Hepatocyte (in vitro differentiated cells): ENCODE results near the gene GRHL1. TPM values are rescaled to one million over a fixed set of nuclear protein-coding genes. Genes with fewer than 3 reads are reported as not detected.

Source experiments
- DNase-seq: peaks from one replicate; pipeline ENCODE4 v3.0.0-alpha.2; 2016; ENCODE audit warnings: low spot score
- H2AFZ ChIP-seq: fragments of 200-600 bp; sonication (generic); 2 replicates; pipeline ENCODE4 v1.6.0; 2016; ENCODE audit warnings: antibody characterized with exemption, mild to moderate bottlenecking
- H3K27ac ChIP-seq: fragments of 200-600 bp; sonication (generic); 2 replicates; pipeline ENCODE4 v1.5.1; 2016; ENCODE audit warnings: mild to moderate bottlenecking
- H3K27me3 ChIP-seq: fragments of 200-600 bp; sonication (generic); 2 replicates; pipeline ENCODE4 v1.6.1; 2016
- H3K36me3 ChIP-seq: fragments of 200-600 bp; sonication (generic); replicated peaks from 2 replicates; pipeline ENCODE4 v1.5.1; 2016; ENCODE audit warnings: low read depth; ENCODE audit not compliant: insufficient read depth
- H3K4me1 ChIP-seq: fragments of 200-600 bp; sonication (generic); 2 replicates; pipeline ENCODE4 v1.5.1; 2016; ENCODE audit warnings: mild to moderate bottlenecking, moderate library complexity; ENCODE audit not compliant: insufficient read depth
- H3K4me2 ChIP-seq: fragments of 200-600 bp; sonication (generic); 2 replicates; pipeline ENCODE4 v1.6.0; 2016
- H3K4me3 ChIP-seq: fragments of 200-600 bp; sonication (generic); 2 replicates; pipeline ENCODE4 v1.5.1; 2016; ENCODE audit warnings: mild to moderate bottlenecking
- H3K79me2 ChIP-seq: fragments of 200-600 bp; sonication (generic); 2 replicates; pipeline ENCODE4 v1.6.0; 2017; ENCODE audit warnings: mild to moderate bottlenecking
- H3K9me2 ChIP-seq: fragments of 200-600 bp; sonication (generic); replicated peaks from 2 replicates; pipeline ENCODE4 v1.6.0; 2017; ENCODE audit warnings: mild to moderate bottlenecking; ENCODE audit not compliant: insufficient read depth
- H3K9me3 ChIP-seq: fragments of 200-600 bp; sonication (generic); 2 replicates; pipeline ENCODE4 v1.5.1; 2016; ENCODE audit warnings: low read depth, mild to moderate bottlenecking
- H4K20me1 ChIP-seq: fragments of 200-600 bp; sonication (generic); 2 replicates; pipeline ENCODE4 v1.6.0; 2016; ENCODE audit warnings: mild to moderate bottlenecking; ENCODE audit not compliant: insufficient read depth, poor library complexity, severe bottlenecking
- EZH2 ChIP-seq: fragments of 200-600 bp; sonication (generic); IDR thresholded peaks from 2 replicates; pipeline ENCODE4 v1.6.1; 2016; ENCODE audit warnings: antibody characterized with exemption, mild to moderate bottlenecking, borderline replicate concordance
- EZH2phosphoT487 ChIP-seq: fragments of 200-600 bp; sonication (generic); IDR thresholded peaks from one replicate; pipeline ENCODE4 v1.6.1; 2018; ENCODE audit warnings: antibody characterized with exemption, mild to moderate bottlenecking, low read depth, moderate library complexity; ENCODE audit not compliant: unreplicated experiment, severe bottlenecking
- WGBS: methylation state at CpG from one replicate; pipeline ENCODE4 v1.1.6; 2016; ENCODE audit warnings: low lambda C conversion rate; ENCODE audit errors: missing lambda C conversion rate; 5-methylcytosine and 5-hydroxymethylcytosine counted together
- polyA plus RNA-seq: library from polyadenylated mRNA; unstranded; fragments of >200 nt; fragmentation: Nextera tagmentation; extraction: Ambion mirVana; gene quantifications from 2 replicates; pipeline ENCODE4 v1.2.1, GENCODE V29; 2016
- total RNA-seq: library from RNA; depleted of rRNA; stranded (reverse); fragments of >200 nt; gene quantifications from 2 replicates; pipeline ENCODE4 v1.2.3, GENCODE V29; 2014
- TF ChIP-seq, protein P1 (sequence below): fragments of 200-600 bp; sonication (generic); IDR thresholded peaks from 2 replicates; pipeline ENCODE4 v1.5.1; 2016; ENCODE audit warnings: antibody characterized with exemption, mild to moderate bottlenecking; ENCODE audit not compliant: poor library complexity

GRHL1 gene
- total and polyA plus RNA-seq, 2 experiments from 2014 or later, result 4.0 to 10.9 TPM

DNA sequence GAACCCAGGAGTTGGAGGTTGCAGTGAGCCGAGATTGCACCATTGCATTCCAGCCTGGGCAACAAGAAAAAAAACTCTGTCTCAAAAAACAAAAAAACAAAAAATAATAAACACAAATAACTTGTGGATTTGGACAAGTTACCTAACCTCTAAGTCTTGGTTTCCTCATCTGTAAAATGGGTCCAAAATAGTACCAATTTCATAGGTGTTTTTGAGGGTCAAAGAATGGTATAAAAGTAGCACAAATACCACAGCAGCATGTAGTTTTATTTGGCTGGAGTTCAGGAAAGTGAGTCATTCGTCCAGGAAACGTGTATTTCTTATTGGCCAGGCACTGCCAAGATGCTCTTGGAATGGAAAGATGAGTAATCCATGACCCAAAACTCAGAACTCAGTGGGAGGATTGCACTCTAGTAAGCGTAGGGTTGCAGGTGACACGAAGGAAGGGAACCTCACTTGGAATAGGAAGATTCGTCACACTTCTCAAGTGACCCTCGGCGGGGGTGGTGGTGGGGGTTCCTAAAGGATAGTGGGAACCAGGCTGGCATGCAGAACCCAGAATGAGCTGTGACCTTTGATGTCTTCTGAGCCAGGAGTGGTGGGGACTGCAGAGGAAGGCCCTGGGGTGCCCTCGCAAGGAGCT is 24.4 kb downstream of the GRHL1 start:
- Histone ChIP-seq H4K20me1 (no peaks in the 10 kb centered on the region), H3K4me1 (peaks cover 10% of the 10 kb centered on the region), H3K9me3 (no peaks in the 10 kb centered on the region), H3K27me3 (no peaks in the 10 kb centered on the region), H2AFZ (no peak overlapping the region), H3K9me2 (no peaks in the 10 kb centered on the region), H3K36me3 (no peaks in the 10 kb centered on the region), H3K27ac (no peak overlapping the region), H3K4me2 (peak overlapping the region; percentile 14), H3K79me2 (no peaks in the 10 kb centered on the region), H3K4me3 (no peak overlapping the region)
- peak; percentile 40 for DNase-seq
- TF ChIP-seq EZH2 (no peak), EZH2phosphoT487 (no peak)
- TF ChIP-seq, protein P1, sequence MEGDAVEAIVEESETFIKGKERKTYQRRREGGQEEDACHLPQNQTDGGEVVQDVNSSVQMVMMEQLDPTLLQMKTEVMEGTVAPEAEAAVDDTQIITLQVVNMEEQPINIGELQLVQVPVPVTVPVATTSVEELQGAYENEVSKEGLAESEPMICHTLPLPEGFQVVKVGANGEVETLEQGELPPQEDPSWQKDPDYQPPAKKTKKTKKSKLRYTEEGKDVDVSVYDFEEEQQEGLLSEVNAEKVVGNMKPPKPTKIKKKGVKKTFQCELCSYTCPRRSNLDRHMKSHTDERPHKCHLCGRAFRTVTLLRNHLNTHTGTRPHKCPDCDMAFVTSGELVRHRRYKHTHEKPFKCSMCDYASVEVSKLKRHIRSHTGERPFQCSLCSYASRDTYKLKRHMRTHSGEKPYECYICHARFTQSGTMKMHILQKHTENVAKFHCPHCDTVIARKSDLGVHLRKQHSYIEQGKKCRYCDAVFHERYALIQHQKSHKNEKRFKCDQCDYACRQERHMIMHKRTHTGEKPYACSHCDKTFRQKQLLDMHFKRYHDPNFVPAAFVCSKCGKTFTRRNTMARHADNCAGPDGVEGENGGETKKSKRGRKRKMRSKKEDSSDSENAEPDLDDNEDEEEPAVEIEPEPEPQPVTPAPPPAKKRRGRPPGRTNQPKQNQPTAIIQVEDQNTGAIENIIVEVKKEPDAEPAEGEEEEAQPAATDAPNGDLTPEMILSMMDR, result no peak
- WGBS, result 85% methylated on average over 9 of the region's 9 CpGs

DNA sequence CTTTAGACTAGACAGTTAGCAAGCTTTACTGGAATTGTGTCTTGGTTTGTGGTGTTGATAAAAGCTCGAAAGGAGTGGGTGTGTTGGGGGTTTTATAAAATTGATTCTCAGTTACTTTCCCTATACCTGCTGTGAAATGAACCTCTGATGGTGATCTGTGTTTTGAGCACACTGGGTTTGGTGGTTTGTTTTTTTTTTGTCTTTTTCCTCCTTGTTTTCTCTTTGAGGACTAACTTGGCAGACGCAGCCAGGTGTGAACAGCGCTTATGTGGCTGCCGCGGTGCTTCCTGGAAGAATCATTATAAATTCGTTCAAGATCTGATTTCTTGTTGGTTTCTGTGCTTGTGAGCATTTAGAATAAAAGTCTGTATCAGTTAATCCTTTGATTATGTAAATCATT is 28.5 kb downstream of the GRHL1 start:
- Histone ChIP-seq H3K36me3 (no peaks in the 10 kb centered on the region), H3K9me2 (no peaks in the 10 kb centered on the region), H3K4me2 (no peak overlapping the region), H3K4me3 (no peak overlapping the region), H4K20me1 (no peaks in the 10 kb centered on the region), H3K27ac (no peak overlapping the region), H2AFZ (no peak overlapping the region), H3K4me1 (no peaks in the 10 kb centered on the region), H3K79me2 (no peaks in the 10 kb centered on the region), H3K27me3 (no peaks in the 10 kb centered on the region), H3K9me3 (no peaks in the 10 kb centered on the region)
- no peak for DNase-seq
- WGBS, result 87% methylated on average over 6 of the region's 6 CpGs
- TF ChIP-seq EZH2 (no peak), EZH2phosphoT487 (no peak)
- TF ChIP-seq, protein P1, result no peak

- 65% methylated on average over 2 of the region's 2 CpGs for WGBS
- H3K9me2 ChIP-seq, result no peaks in the 10 kb centered on the region
- no peak for DNase-seq
- H3K4me3 ChIP-seq, result no peak overlapping the region
- H3K79me2 ChIP-seq, result no peaks in the 10 kb centered on the region
- no peaks in the 10 kb centered on the region for H4K20me1 ChIP-seq
- TF ChIP-seq, protein P1, result no peak
- no peak for TF ChIP-seq EZH2phosphoT487
- no peak for TF ChIP-seq EZH2
- H2AFZ ChIP-seq, result no peak overlapping the region
- no peaks in the 10 kb centered on the region for H3K4me1 ChIP-seq
- H3K4me2 ChIP-seq, result no peak overlapping the region
- no peaks in the 10 kb centered on the region for H3K36me3 ChIP-seq
- H3K9me3 ChIP-seq, result no peaks in the 10 kb centered on the region
- H3K27me3 ChIP-seq, result no peaks in the 10 kb centered on the region
- H3K27ac ChIP-seq, result no peak overlapping the region
Measured at GRCh38 chr2:9980520-9980919, 29.0 kb downstream of the GRHL1 start.

GRCh38 chr2:9981655-9982054 is 30.2 kb downstream of the GRHL1 start:
- 86% methylated on average over 3 of the region's 3 CpGs for WGBS
- H3K4me1 ChIP-seq, result no peaks in the 10 kb centered on the region
- no peaks in the 10 kb centered on the region for H3K36me3 ChIP-seq
- H4K20me1 ChIP-seq, result no peaks in the 10 kb centered on the region
- H3K79me2 ChIP-seq, result no peaks in the 10 kb centered on the region
- no peaks in the 10 kb centered on the region for H3K27me3 ChIP-seq
- H2AFZ ChIP-seq, result no peak overlapping the region
- H3K27ac ChIP-seq, result no peak overlapping the region
- no peak overlapping the region for H3K4me3 ChIP-seq
- no peak overlapping the region for H3K4me2 ChIP-seq
- TF ChIP-seq EZH2phosphoT487, result no peak
- TF ChIP-seq EZH2, result no peak
- TF ChIP-seq, protein P1, result no peak
- no peaks in the 10 kb centered on the region for H3K9me3 ChIP-seq
- no peak for DNase-seq
- no peaks in the 10 kb centered on the region for H3K9me2 ChIP-seq
